HG03558 (cell line): Measurements from ENCODE around the gene PHACTR3.
"Not testable (repeated sequence)": the region's sequence is repeated elsewhere in the genome, so short reads cannot be mapped to it uniquely, and the experiment has no call there.

Source experiments
- ATAC-seq: cut with Tn5 transposase; IDR thresholded peaks from one replicate; pipeline ENCODE4 v1.9.1; 2021; ENCODE audit warnings: moderate number of reproducible peaks; ENCODE audit not compliant: unreplicated experiment; ENCODE audit errors: extremely low read depth

PHACTR3 gene

GRCh38 chr20:59616306-59616705 lies 12.0 kb downstream of the PHACTR3 start:
- ATAC-seq, result no peak

GRCh38 chr20:59617221-59617620 lies 12.9 kb downstream of the PHACTR3 start:
- no peak for ATAC-seq

- ATAC-seq, result no peak
These were observed 13.8 kb downstream of the PHACTR3 start for GRCh38 chr20:59618131-59618530.

GRCh38 chr20:59618585-59618984 lies 14.2 kb downstream of the PHACTR3 start:
- ATAC-seq, result not testable (repeated sequence)

- ATAC-seq, result no peak
These were observed 16.6 kb downstream of the PHACTR3 start for GRCh38 chr20:59620860-59621505.

DNA sequence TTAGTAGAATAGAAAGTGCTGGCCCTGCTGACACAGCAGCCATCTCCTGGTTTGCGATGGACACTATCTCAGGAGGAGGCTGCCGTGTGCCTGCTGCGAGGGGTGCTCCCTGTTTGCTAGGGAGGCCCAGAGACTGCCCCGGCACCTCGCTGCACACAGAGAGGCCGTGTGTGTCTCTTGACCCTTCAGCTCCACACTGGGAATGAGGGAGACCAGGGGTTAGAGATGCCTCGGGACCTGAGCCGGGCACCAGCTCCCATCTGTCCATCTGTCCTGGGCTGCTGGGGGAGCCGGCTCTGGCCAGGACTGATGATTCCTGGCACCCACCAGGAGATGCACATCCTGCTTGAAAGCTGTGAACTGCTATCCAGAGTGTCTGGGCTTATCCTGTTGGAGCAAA lies 18.2 kb downstream of the PHACTR3 start:
- ATAC-seq, result no peak

DNA sequence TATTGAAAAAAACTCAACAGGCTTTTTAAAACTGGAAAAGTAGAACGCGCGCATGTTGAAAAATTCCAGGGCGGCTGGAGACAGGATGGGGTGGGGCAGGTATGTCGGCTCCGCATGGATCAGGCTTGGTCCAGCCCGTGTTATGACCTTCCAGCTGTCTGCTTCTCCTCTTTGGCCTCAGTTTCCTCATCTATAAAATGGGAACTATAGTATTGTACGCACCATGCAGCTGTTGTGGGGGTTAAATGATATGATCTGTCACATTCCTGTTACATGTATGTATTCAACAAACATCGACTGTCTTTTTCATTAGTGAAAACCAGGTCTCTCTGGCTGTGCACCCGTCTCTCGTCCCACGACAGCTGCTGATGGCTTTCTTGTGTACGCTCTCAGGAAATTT lies 18.8 kb downstream of the PHACTR3 start:
- no peak for ATAC-seq

- ATAC-seq, result no peak
These were observed 19.2 kb downstream of the PHACTR3 start for GRCh38 chr20:59623583-59623982.

DNA sequence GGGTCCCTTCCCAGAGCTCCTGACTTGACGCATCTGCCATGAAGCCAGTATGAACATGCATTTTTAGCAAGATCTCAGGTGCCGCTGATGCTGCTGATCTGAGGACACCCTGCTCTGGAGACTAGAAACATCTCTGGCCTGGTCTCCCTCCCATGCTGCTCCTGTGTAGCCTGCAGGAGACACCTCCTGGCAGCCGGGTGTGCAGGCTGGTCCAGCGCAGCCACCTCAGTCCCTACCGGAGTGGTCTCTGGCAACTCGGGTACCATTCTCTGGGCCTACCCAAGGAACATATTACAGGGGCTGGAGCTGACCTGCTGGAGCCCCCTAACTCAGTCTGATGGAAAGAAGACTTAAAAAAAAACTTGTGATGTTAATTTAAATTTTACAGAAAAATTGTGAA lies 20.1 kb downstream of the PHACTR3 start:
- ATAC-seq, result no peak

DNA sequence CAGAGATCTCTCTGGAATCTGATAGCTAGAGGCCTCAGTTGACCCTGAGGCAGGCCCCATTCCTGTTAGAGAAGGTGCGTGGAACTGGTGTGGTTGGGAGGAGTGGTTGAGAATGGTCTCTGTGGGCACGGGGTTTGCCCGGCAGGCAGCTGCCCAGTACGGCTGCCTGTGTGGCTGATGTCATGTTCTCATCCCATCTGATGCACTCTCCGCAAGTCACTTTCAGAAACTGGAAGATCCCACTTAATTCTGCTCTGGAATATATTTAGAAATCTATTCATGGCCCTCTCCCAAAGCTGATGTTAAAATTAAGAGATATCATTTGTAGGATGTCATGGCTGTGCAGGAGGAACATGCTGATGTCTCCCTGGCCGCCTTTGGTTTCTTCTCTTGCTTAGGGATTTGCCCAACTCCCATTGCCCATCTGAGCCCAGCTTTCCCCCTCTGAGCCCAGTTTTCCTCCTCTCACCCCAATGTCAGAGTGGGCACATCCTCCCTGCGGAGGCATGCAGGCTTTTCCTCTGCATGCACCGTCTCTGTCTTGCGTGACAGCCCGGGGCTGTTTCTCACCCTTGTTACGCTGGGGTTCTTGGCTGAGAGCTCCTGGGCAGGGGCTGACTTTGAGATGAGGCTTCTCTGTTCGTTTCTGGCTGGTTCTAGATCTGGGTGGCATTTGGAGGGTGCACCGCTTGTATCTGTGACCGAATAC lies 21.0 kb downstream of the PHACTR3 start:
- ATAC-seq, result no peak

- ATAC-seq, result no peak
These were observed 23.0 kb downstream of the PHACTR3 start for GRCh38 chr20:59627298-59627697.

DNA sequence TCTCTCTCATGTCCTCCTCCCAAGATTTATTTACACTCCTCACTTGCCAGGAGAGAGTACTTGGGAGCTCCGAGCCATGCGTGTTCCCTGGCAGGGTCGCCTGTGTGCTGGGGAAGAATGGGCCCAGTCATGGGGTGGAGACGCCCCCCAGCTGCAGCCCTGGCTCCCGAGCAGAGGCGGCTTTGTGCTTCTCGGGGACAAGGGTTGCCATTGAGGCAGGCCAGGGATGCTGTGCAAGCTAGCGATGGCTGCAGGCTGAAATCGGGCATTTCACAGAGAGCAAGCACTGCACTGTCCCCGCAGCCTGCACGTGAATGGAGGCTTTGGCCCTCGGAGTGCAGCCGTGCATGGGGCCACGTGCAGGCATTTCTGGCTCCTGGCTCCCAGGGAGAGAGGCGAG lies 23.8 kb downstream of the PHACTR3 start:
- ATAC-seq, result no peak

DNA sequence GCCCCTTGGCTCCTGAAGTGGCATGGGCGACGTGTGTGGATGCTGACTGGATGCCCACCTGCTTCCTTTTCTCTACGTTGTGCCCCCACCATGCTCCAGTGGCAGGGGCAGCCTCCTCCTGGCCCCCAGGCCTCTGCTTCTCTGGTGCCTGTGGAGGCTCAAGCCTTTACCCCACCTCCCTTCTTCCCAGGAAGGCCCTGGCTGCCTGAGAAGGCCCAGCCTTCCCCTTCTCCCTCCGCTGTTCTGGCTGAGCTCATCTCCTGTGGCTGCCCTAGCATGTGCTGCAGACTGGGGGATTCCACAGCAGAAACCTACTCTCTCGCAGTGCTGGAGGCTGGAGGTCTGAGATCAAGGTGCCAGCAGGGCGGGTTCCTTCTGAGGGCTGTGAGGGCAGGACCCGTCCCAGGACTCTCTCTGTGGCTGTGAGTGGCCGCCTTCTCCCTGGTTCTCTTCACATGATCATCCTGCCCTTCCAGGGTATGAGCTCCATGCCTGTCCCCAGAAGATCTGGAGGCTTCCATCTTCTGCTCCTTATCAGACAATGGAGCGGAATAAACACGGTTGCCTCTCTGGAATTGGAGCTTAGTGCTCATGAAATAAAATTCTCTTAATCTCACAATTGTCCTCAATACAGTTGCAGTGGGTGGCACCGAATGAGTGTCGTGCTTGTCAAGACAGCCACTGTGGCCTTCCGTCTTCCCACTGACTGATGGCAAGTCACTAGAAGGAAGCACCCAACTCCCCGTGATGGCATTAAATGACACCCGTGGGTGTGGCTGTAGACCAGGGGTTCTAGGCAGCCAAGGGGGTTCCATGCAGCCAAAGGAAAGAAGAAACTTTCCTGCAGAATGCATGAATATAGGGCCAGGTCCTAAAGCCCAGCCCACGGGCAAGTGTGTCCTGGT lies 25.1 kb downstream of the PHACTR3 start:
- no peak for ATAC-seq

GRCh38 chr20:59630526-59630925 lies 26.2 kb downstream of the PHACTR3 start:
- no peak for ATAC-seq

DNA sequence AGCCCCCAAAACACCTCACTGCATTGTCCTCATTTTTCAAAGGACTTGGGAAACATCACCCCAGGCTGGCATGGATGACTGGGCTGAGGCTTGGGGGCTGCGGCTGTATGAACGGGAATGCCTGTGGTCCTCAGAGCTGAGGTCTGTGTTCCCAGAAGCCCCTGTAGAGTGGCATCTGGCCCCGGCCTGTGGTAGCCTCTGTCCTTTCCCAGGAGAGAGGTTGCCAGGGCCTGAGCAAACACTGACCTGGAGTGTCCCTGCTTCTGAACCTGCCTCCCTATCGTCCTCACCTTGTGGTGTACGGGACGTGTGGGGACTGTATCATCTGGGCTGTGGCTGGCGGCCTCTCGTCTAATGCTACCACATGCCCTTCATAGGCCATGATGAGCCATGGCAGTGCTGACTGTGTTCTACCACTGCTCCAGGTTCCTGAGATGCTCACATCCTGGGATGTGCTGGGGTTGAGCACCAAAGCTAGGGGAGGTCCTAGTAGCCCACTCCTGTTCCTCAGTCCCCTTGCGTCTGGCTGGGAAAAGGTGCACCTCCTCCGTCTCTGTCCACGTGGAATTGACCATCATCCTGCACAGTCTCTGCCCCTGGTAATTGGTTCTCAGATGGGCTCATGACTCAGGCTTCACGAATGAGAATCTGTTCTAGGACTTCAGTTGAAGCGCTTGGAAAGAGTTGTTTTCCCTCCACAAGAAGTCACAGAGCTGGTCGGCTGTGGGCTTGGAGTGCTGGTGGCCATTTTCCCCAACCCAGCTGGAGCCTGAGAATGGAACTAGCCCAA lies 27.6 kb downstream of the PHACTR3 start:
- ATAC-seq, result no peak

GRCh38 chr20:59632541-59633113 lies 28.3 kb downstream of the PHACTR3 start:
- no peak for ATAC-seq

GRCh38 chr20:59633656-59634251 lies 29.4 kb downstream of the PHACTR3 start:
- ATAC-seq, result no peak

DNA sequence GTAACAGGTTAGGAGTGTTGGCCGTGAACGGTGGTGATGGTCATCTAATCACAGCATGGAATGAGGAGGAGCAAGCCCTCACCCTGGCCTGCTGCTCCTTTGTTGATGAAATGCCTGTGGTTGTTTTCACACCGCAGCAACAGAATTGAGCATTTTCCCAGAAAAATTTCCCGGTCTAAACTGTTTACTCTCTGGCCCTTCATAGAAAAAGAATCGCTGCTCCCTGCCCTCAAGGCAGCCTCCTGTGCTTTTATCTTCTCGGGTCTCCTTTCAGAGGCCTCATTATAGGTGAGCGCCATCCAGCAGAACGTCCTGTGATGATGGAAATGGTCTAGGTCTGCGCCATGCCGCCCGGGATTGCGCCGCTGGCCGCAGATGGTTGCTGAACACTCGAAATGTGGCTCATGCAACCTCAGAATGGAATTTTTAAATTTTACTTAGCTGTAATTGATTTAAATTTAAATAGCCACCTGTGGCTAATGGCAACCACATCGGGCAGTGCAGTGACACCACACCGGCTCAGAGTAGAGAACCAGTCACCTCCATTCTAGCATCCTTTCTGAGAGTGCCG lies 30.2 kb downstream of the PHACTR3 start:
- no peak for ATAC-seq

DNA sequence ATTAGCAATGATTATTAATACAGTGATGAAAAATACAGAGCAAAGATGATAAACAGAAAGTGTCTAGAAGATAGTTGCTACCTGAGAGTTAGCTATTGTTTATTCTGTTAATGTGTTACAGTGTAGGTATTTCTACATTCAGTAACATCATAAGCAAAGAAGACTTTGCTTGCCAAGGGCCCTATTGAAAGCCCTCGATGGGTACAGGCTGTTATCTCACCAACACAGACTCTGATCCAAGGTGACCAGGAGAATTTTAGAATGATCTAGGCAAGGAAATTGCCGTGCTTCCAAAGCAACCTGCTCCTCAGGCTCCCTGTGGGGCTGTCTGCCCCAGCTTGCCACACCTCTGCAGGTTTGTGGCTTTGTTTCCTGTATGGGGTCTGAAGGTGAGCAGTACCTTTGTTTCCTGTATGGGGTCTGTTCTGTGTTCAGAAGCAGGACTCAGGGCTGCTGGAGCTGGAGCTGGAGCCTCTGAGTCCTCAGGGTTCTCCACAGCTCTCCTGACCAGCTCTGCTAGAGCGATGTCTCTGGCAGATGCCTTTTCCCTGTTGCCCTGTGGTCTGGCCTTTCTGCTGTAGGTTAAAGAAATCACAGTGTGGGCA lies 32.5 kb downstream of the PHACTR3 start:
- ATAC-seq, result no peak
